ENCODE results near the gene ZNF784. TPM values are rescaled to one million over a fixed set of nuclear protein-coding genes. Genes with fewer than 3 reads are reported as not detected.

Gene ZNF784
- total and polyA plus RNA-seq, 2 of the 4 experiments (the other 2 are of a cell fraction), result 2.5 to 3.7 TPM

- no peak overlapping the region for H2BK120ac ChIP-seq (ENCODE audit: low read depth, low read length)
- H3K27ac ChIP-seq (ENCODE audit: insufficient read depth, low read length), result no peak overlapping the region
- no peak overlapping the region for H4K8ac ChIP-seq (ENCODE audit: low read depth in 2 of 2, low read length in 2 of 2)
- H3K4me3 ChIP-seq (ENCODE audit: insufficient read depth, low read depth, low read length), result no peak overlapping the region
- H3K79me1 ChIP-seq (ENCODE audit: low read depth in 1 of 2, low read length in 2 of 2), result peaks cover 12 to 41% of the 10 kb centered on the region in 2 experiments
- H3K9me3 ChIP-seq (ENCODE audit: control insufficient read depth, insufficient read depth, low read length), result no peaks in the 10 kb centered on the region
- no peak overlapping the region for H4K5ac ChIP-seq (ENCODE audit: low read depth, low read length)
- H3K14ac ChIP-seq (replicated peaks; ENCODE audit: low read depth, low read length), result no peak overlapping the region
- peaks cover 44% of the 10 kb centered on the region for H3K36me3 ChIP-seq (ENCODE audit: control insufficient read depth, insufficient read depth, low read length)
- H3K56ac ChIP-seq (ENCODE audit: extremely low read depth, insufficient read depth, low read length), result no peak overlapping the region
- TF ChIP-seq POLR2A (IDR thresholded peaks at IDR 0.05; ENCODE audit: low read depth, low read length) (no peak), FOS (IDR thresholded peaks at IDR 0.05; ENCODE audit: low read depth, low read length) (no peak), MAZ (IDR thresholded peaks at IDR 0.05; ENCODE audit: borderline replicate concordance, low read depth, low read length) (no peak), SMC3 (IDR thresholded peaks at IDR 0.05; ENCODE audit: low read depth, low read length) (no peak), BHLHE40 (IDR thresholded peaks at IDR 0.05; ENCODE audit: low read depth, low read length) (no peak), CHD1 (IDR thresholded peaks at IDR 0.05; ENCODE audit: low read depth, low read length) (no peak), MAFK (IDR thresholded peaks at IDR 0.05; ENCODE audit: low read depth, low read length) (no peak), CEBPB (IDR thresholded peaks at IDR 0.05; ENCODE audit: low read depth, low read length) (no peak)
- TF ChIP-seq, protein P1, sequence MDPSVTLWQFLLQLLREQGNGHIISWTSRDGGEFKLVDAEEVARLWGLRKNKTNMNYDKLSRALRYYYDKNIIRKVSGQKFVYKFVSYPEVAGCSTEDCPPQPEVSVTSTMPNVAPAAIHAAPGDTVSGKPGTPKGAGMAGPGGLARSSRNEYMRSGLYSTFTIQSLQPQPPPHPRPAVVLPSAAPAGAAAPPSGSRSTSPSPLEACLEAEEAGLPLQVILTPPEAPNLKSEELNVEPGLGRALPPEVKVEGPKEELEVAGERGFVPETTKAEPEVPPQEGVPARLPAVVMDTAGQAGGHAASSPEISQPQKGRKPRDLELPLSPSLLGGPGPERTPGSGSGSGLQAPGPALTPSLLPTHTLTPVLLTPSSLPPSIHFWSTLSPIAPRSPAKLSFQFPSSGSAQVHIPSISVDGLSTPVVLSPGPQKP (IDR thresholded peaks at IDR 0.05; ENCODE audit: borderline replicate concordance, low read depth, low read length), result no peak
- TF ChIP-seq, protein P2, sequence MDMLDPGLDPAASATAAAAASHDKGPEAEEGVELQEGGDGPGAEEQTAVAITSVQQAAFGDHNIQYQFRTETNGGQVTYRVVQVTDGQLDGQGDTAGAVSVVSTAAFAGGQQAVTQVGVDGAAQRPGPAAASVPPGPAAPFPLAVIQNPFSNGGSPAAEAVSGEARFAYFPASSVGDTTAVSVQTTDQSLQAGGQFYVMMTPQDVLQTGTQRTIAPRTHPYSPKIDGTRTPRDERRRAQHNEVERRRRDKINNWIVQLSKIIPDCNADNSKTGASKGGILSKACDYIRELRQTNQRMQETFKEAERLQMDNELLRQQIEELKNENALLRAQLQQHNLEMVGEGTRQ (IDR thresholded peaks at IDR 0.05; ENCODE audit: low read depth, low read length), result no peak
- H2AK5ac ChIP-seq (ENCODE audit: low read depth, low read length), result no peak overlapping the region
- no peak overlapping the region for H3K23ac ChIP-seq (ENCODE audit: low read depth, low read length)
- peaks cover 15% of the 10 kb centered on the region; the same call in 1 of the 2 replicates for H3K9me1 ChIP-seq (ENCODE audit: insufficient read depth, low read length)
- no peak overlapping the region for H3K18ac ChIP-seq (ENCODE audit: low read depth, low read length)
- H2AK9ac ChIP-seq (replicated peaks; ENCODE audit: low read depth, low read length, poor library complexity), result peak overlapping the region; percentile 50
- no peaks in the 10 kb centered on the region for H3K27me3 ChIP-seq (ENCODE audit: control insufficient read depth, insufficient read depth, low read length)
- no peak overlapping the region for H3K9ac ChIP-seq (ENCODE audit: low read depth, low read length)
- intact Hi-C loops (cut with micrococcal nuclease) (no loop called here), dilution Hi-C loops (cut with HindIII; ENCODE audit: low sequenced_read_pairs, unreplicated experiment) (no loop called here), in situ Hi-C loops (cut with MboI; ENCODE audit: low sequenced_read_pairs) (no loop called here)
- peaks cover 27% of the 10 kb centered on the region for H4K20me1 ChIP-seq (ENCODE audit: insufficient read depth, low read length)
- ChIA-PET CTCF (interaction anchor here (0.5 kb wide), 1 partner anchor 13 kb away, joined by 3 read pairs; no protein-coding TSS in a partner anchor), POLR2A (ENCODE audit: unreplicated experiment) (no interaction called here)
- H2AFZ ChIP-seq (replicated peaks; ENCODE audit: low read length, poor library complexity), result no peak overlapping the region
- no peak overlapping the region for H3K4me2 ChIP-seq (ENCODE audit: low read depth, low read length)
- no peak overlapping the region for H2BK15ac ChIP-seq (ENCODE audit: low read depth, low read length)
- no TSS peak for BruUV-seq (replicated peaks)
- ATAC-seq (ENCODE audit: low read depth), result no peak
- WGBS, 2 experiments (ENCODE audit: extremely low coverage in 2 of 2, insufficient read length in 1 of 2), result 100% methylated on average over 4 of the region's 8 CpGs; no CpG with 5 or more reads in 1 of the 2 experiments
- DNase-seq, result no peak
- no peak overlapping the region for H3K4ac ChIP-seq (ENCODE audit: low read depth, low read length)
- H3K4me1 ChIP-seq (ENCODE audit: control insufficient read depth, insufficient read depth, low read length), result peaks cover 13% of the 10 kb centered on the region
- no peak overlapping the region for H2BK5ac ChIP-seq (ENCODE audit: low read depth, low read length, poor library complexity, severe bottlenecking)
- no peak overlapping the region for H4K91ac ChIP-seq (ENCODE audit: insufficient read depth, low read depth, low read length)
- H2BK20ac ChIP-seq (ENCODE audit: low read depth, low read length), result no peak overlapping the region
Measured at GRCh38 chr19:55617426-55617825, 6.9 kb downstream of the ZNF784 start.

Data from IMR-90 (cell line).